GM19043 (cell line): ENCODE measurements around the gene PCDHA10.
"Not testable (repeated sequence)": the region's sequence is repeated elsewhere in the genome, so short reads cannot be mapped to it uniquely, and the experiment has no call there.

Source experiments
- ATAC-seq: cut with Tn5 transposase; IDR thresholded peaks from one replicate; pipeline ENCODE4 v1.9.1; 2021; ENCODE audit warnings: low read depth; ENCODE audit not compliant: unreplicated experiment

Gene PCDHA10, protein sequence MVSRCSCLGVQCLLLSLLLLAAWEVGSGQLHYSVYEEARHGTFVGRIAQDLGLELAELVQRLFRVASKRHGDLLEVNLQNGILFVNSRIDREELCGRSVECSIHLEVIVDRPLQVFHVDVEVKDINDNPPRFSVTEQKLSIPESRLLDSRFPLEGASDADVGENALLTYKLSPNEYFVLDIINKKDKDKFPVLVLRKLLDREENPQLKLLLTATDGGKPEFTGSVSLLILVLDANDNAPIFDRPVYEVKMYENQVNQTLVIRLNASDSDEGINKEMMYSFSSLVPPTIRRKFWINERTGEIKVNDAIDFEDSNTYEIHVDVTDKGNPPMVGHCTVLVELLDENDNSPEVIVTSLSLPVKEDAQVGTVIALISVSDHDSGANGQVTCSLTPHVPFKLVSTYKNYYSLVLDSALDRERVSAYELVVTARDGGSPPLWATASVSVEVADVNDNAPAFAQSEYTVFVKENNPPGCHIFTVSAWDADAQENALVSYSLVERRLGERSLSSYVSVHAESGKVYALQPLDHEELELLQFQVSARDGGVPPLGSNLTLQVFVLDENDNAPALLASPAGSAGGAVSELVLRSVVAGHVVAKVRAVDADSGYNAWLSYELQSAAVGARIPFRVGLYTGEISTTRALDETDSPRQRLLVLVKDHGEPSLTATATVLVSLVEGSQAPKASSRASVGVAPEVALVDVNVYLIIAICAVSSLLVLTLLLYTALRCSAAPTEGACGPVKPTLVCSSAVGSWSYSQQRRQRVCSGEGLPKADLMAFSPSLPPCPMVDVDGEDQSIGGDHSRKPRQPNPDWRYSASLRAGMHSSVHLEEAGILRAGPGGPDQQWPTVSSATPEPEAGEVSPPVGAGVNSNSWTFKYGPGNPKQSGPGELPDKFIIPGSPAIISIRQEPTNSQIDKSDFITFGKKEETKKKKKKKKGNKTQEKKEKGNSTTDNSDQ

GRCh38 chr5:140855772-140856674 is at the start of gene PCDHA10:
Gene PCDHA10, plus strand, starts transcription at chr5:140855897. Its CDS starts 152 bp downstream, at chr5:140856049.
- no peak for ATAC-seq

- no peak for ATAC-seq
These were observed 48.6 kb upstream of the PCDHA10 start, which contains the start of gene PCDHA4 for GRCh38 chr5:140806834-140807775. Gene PCDHA4, plus strand, starts transcription at chr5:140807068.

- ATAC-seq: not testable (repeated sequence)
These were observed 47.3 kb upstream of the PCDHA10 start for GRCh38 chr5:140808241-140808888.

DNA sequence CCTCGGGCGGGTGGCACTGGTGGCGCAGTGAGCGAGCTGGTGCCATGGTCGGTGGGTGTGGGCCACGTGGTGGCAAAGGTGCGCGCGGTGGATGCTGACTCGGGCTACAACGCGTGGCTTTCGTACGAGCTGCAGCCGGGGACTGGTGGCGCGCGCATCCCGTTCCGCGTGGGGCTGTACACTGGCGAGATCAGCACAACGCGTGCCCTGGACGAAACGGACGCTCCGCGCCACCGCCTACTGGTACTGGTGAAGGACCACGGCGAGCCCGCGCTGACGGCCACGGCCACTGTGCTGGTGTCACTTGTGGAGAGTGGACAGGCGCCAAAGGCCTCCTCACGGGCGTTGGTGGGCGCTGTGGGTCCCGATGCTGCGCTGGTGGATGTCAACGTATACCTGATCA is 46.8 kb upstream of the PCDHA10 start:
- no peak for ATAC-seq

GRCh38 chr5:140821375-140822280 is 34.1 kb upstream of the PCDHA10 start, which contains the start of gene PCDHA5:
Gene PCDHA5, plus strand, starts transcription at chr5:140821613.
- no peak for ATAC-seq

GRCh38 chr5:140822281-140822629 is 33.4 kb upstream of the PCDHA10 start:
- ATAC-seq: no peak

GRCh38 chr5:140822969-140823368 is 32.7 kb upstream of the PCDHA10 start:
- not testable (repeated sequence) for ATAC-seq

DNA sequence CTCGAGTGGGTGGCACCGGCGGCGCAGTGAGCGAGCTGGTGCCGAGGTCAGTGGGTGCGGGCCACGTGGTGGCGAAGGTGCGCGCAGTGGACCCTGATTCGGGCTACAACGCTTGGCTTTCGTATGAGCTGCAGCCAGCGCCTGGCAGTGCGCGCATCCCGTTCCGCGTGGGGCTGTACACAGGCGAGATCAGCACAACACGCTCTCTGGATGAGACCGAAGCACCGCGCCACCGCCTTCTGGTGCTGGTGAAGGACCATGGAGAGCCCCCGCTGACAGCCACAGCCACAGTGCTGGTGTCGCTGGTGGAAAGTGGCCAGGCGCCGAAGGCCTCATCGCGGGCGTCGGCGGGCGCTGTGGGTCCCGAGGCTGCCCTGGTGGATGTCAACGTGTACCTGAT is 32.2 kb upstream of the PCDHA10 start:
- no peak for ATAC-seq

- no peak for ATAC-seq
These were observed 27.9 kb upstream of the PCDHA10 start, which contains the start of gene PCDHA6 for GRCh38 chr5:140827704-140828361. Gene PCDHA6, plus strand, starts transcription at chr5:140827960. Its CDS starts 132 bp downstream, at chr5:140828092.

- ATAC-seq: no peak
These were observed 27.3 kb upstream of the PCDHA10 start for GRCh38 chr5:140828362-140828737.

- not testable (repeated sequence) for ATAC-seq
These were observed 25.9 kb upstream of the PCDHA10 start for GRCh38 chr5:140829511-140830501.

- no peak for ATAC-seq
These were observed 21.7 kb upstream of the PCDHA10 start, which contains the start of gene PCDHA7 for GRCh38 chr5:140833993-140834392. Gene PCDHA7, plus strand, starts transcription at chr5:140834269. Its CDS starts 115 bp downstream, at chr5:140834384.

DNA sequence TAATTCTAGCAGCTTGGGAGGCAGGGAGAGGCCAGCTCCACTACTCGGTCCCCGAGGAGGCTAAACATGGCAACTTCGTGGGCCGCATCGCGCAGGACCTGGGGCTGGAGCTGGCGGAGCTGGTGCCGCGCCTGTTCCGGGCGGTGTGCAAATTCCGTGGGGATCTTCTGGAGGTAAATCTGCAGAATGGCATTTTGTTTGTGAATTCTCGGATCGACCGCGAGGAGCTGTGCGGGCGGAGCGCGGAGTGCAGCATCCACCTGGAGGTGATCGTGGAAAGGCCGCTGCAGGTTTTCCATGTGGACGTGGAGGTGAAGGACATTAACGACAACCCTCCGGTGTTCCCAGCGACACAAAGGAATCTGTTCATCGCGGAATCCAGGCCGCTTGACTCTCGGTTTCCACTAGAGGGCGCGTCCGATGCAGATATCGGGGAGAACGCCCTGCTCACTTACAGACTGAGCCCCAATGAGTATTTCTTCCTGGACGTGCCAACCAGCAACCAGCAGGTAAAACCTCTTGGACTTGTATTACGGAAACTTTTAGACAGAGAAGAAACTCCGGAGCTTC is 21.2 kb upstream of the PCDHA10 start:
- not testable (repeated sequence) for ATAC-seq

- no peak for ATAC-seq
These were observed 19.8 kb upstream of the PCDHA10 start for GRCh38 chr5:140835622-140836510.
